Esophagus (tissue), 2 donors: ENCODE data around the gene ADCY1. TPM values are rescaled to one million over a fixed set of nuclear protein-coding genes. Genes with fewer than 3 reads are reported as not detected.

Experiments used
- H3K27ac ChIP-seq, 2 donors: one replicate each; pipeline ENCODE4 v1.5.1; 2013; ENCODE audit warnings: low read depth in 2 of 2, mild to moderate bottlenecking in 2 of 2, inconsistent platforms in 1 of 2, low read length in 1 of 2, moderate library complexity in 1 of 2
- H3K27me3 ChIP-seq, 2 donors: one replicate each; pipeline ENCODE4 v1.6.1; 2013; ENCODE audit warnings: low read length in 2 of 2, control low read depth in 1 of 2, mild to moderate bottlenecking in 1 of 2; ENCODE audit not compliant: insufficient read depth in 2 of 2, control insufficient read depth in 1 of 2
- H3K36me3 ChIP-seq, 2 donors: one replicate each; pipeline ENCODE4 v1.6.1; 2013; ENCODE audit warnings: low read length in 1 of 2; ENCODE audit not compliant: control insufficient read depth in 2 of 2, insufficient read depth in 2 of 2
- H3K4me1 ChIP-seq, 2 donors: one replicate each; pipeline ENCODE4 v1.6.1; 2013; ENCODE audit warnings: low read length in 1 of 2; ENCODE audit not compliant: control insufficient read depth in 2 of 2, insufficient read depth in 2 of 2
- H3K4me3 ChIP-seq, 2 donors: one replicate each; pipeline ENCODE4 v1.5.1; 2013; ENCODE audit warnings: low read length in 2 of 2, mild to moderate bottlenecking in 2 of 2, low read depth in 1 of 2, moderate library complexity in 1 of 2
- H3K9me3 ChIP-seq, 2 donors: one replicate each; pipeline ENCODE4 v1.6.1; 2013; ENCODE audit warnings: mild to moderate bottlenecking in 2 of 2, low read depth in 1 of 2, low read length in 1 of 2, moderate library complexity in 1 of 2; ENCODE audit not compliant: control insufficient read depth in 2 of 2, insufficient read depth in 1 of 2
- WGBS, 2 donors: extraction: QIAGEN DNeasy Blood & Tissue Kit; methylation state at CpG; one replicate each; pipeline ENCODE4 v1.1.7; 2013; 5-methylcytosine and 5-hydroxymethylcytosine counted together
- polyA plus RNA-seq, 2 donors: library from polyadenylated mRNA; stranded (reverse); fragments of 200-250 nt; gene quantifications; one replicate each; pipeline ENCODE4 v1.2.3, GENCODE V29; 2013
- donor health status: healthy with polysubstance abuse.
- donor health status: Bipolar disorder and iron deficiency.

Gene ADCY1
- polyA plus RNA-seq, 2 donors, result 0.12 to 0.18 TPM

DNA sequence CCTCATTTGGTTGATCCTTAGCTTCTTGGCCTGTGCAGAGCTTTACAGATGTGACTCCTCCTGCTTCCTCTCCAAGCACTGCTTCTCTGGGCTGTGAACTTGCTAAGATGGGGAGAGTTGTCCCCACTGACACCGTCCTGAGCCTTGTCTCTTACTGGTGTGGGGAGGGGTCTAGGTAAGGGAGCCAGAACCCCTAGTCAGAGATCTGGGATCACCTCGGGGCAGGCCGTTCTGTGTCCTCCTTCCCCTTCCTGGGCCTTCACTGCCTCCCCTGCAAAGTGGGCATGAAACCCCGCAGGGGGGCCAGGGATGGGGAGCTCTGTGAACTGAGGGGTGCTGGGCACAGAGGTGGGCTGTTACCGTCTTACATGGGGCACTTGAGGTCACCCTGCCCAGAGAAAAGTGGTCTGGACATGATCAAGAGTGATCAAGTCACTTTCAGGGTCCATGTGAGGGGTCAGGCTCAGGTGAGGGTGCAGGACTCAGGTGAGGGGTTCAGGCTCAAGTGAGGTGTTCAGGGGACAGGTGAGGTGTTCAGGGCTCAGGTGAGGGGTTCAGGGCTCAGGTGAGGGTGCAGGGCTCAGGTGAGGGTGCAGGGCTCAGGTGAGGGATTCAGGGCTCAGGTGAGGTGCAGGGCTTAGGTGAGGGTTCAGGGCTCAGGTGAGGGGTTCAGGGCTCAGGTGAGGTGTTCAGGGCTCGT is 86.2 kb downstream of the ADCY1 start:
- H3K4me1 ChIP-seq, result no peaks in the 10 kb centered on the region
- H3K9me3 ChIP-seq, result no peaks in the 10 kb centered on the region
- H3K27ac ChIP-seq, result no peak overlapping the region
- 80 to 84% methylated on average over 6 of the region's 6 CpGs for WGBS, 2 donors
- no peak overlapping the region for H3K4me3 ChIP-seq
- H3K27me3 ChIP-seq, result no peaks in the 10 kb centered on the region
- no peaks in the 10 kb centered on the region for H3K36me3 ChIP-seq

DNA sequence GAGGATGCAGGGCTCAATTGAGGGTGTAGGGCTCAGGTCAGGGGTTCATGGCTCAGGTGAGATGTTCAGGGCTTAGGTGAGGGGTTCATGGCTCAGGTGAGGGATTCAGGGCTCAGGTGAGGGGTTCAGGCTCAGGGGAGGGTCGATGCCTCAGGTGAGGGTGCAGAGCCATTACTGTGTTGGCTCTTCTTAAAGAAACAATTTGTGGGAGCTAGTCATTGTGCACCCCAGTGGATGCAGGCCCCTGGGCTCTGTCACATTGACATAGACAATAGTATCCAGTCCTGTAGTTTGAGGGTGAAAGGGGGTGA is 86.7 kb downstream of the ADCY1 start:
- no peaks in the 10 kb centered on the region for H3K4me1 ChIP-seq
- 29 to 67% methylated on average over 1 of the region's 1 CpG for WGBS, 2 donors
- H3K27me3 ChIP-seq, result no peaks in the 10 kb centered on the region
- no peaks in the 10 kb centered on the region for H3K36me3 ChIP-seq
- H3K4me3 ChIP-seq, result no peak overlapping the region
- H3K9me3 ChIP-seq, result no peaks in the 10 kb centered on the region
- no peak overlapping the region for H3K27ac ChIP-seq

DNA sequence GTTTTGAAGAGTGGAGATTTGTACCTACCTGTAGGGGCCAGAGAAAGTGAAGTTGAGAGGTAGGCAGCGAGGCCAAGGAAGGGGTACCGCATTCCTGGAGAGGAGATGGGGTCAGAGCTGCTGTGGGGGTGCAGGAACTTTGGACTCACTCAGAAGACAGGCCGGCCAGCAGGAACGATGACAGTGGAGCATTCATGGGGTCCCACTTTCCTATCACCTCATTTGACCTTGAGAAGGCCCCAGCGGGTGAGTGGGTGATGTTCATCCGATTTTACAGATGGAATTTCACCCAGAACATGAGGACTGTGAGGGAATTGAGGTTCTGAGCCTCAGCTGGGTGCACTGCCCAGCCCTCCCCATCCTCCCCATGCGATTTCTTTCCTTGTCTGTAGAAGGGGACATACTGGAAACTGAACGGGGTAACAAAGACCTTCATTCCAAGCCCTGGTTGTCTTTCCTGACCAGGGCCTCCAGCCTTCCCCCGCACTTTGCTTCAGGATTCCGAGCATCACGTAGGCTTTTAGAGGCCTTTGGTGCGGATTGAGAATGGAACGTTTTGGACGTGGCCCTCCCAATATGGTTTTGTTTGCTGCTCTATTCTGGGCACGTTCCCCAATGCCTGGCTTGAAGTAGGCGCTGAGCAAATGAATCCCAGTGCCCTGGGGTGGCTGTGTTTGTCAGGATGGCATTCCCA is 87.3 kb downstream of the ADCY1 start:
- Histone ChIP-seq H3K36me3 (no peaks in the 10 kb centered on the region), H3K4me3 (no peak overlapping the region), H3K9me3 (no peaks in the 10 kb centered on the region), H3K4me1 (no peaks in the 10 kb centered on the region), H3K27ac (no peak overlapping the region), H3K27me3 (no peaks in the 10 kb centered on the region)
- WGBS, 2 donors, result 88 to 94% methylated on average over 16 of the region's 16 CpGs

DNA sequence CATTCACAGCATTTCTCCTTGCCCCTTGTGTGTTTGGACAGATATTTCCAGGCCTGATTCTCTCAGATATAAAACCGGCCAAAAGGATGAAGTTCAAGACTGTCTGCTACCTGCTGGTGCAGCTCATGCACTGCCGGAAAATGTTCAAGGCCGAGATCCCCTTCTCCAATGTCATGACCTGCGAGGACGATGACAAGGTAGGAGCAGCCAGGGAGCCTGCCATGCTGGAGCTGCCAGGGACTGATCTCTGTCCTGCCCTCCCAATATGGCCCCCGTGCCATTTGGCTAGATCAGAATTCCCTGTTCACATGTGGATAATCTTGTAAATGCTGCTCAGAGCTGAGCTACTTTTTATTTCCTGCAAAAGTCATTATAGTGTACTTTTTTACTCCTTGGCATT is 87.8 kb downstream of the ADCY1 start:
- H3K27ac ChIP-seq, result no peak overlapping the region
- H3K9me3 ChIP-seq, result no peaks in the 10 kb centered on the region
- no peak overlapping the region for H3K4me3 ChIP-seq
- 90 to 92% methylated on average over 6 of the region's 6 CpGs for WGBS, 2 donors
- no peaks in the 10 kb centered on the region for H3K4me1 ChIP-seq
- no peaks in the 10 kb centered on the region for H3K36me3 ChIP-seq
- no peaks in the 10 kb centered on the region for H3K27me3 ChIP-seq

DNA sequence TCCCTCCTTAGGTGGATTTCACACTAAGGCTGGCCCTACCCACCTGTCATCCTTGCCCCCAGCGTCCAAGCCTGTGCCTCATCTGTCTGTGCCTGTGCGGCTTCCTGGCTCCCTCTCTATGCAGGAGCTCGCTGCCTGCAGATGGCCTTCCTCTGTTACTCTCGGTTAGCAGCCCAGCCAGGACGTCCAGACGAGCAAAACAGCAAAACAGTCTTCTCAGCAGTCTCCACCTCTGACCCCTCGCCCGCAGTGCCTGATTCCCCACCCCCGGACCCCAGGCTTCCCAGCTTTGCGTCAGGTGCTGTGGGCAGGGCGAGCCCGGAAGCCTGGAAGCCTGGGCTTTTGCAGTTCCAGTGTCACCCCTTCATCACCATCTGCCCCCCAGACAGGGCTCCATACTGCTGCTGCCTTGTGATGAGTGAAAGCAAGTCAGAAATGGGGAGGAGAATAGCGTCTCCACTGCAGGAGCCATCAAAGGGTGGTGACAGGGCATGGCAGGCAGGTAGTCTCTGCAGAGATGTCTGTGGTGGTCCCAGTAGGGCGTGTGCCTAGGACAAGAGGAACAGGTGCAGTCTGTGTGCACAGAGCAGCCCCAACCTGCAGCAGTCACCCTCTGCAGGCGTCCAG is 88.5 kb downstream of the ADCY1 start:
- WGBS, 2 donors, result 80 to 82% methylated on average over 15 of the region's 15 CpGs
- Histone ChIP-seq H3K4me3 (no peak overlapping the region), H3K36me3 (no peaks in the 10 kb centered on the region), H3K9me3 (no peaks in the 10 kb centered on the region), H3K4me1 (no peaks in the 10 kb centered on the region), H3K27me3 (no peaks in the 10 kb centered on the region), H3K27ac (no peak overlapping the region)

DNA sequence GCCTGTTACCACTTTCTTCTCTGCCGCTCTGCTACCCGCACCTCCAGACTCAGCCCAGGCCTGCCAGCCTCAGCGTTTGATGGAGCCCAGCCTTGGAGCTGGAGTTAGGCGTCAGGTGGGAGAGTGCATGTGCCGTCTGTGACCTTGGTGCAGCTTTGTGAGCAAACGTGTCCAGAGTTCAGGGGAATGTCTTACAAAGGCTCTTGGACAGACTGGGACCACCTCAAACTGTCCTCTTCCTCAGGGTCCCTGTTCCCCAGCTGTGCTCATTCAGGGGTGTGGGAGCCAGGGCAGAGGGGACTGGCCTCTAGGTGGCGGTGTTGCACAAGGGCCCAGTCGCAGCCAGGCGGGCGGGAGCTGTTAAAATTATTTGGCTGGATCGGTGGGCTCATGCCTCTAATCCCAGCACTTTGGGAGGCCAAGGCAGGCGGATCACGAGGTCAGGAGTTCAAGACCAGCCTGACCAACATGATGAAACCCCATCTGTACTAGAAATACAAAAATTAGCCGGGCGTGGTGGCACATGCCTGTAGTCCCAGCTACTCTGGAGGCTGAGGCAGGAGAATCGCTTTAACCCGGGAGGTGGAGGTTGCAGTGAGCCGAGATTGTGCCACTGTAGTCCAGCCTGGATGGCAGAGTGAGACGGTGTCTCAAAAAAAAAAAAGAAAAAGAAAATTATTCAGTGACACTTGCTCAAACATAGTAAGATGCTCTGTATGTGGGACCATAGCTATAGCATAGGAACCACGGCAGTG is 89.2 kb downstream of the ADCY1 start:
- no peaks in the 10 kb centered on the region for H3K27me3 ChIP-seq
- H3K9me3 ChIP-seq, result no peaks in the 10 kb centered on the region
- no peak overlapping the region for H3K27ac ChIP-seq
- no peak overlapping the region for H3K4me3 ChIP-seq
- 82 to 86% methylated on average over 20 of the region's 20 CpGs for WGBS, 2 donors
- H3K4me1 ChIP-seq, result no peaks in the 10 kb centered on the region
- H3K36me3 ChIP-seq, result no peaks in the 10 kb centered on the region

DNA sequence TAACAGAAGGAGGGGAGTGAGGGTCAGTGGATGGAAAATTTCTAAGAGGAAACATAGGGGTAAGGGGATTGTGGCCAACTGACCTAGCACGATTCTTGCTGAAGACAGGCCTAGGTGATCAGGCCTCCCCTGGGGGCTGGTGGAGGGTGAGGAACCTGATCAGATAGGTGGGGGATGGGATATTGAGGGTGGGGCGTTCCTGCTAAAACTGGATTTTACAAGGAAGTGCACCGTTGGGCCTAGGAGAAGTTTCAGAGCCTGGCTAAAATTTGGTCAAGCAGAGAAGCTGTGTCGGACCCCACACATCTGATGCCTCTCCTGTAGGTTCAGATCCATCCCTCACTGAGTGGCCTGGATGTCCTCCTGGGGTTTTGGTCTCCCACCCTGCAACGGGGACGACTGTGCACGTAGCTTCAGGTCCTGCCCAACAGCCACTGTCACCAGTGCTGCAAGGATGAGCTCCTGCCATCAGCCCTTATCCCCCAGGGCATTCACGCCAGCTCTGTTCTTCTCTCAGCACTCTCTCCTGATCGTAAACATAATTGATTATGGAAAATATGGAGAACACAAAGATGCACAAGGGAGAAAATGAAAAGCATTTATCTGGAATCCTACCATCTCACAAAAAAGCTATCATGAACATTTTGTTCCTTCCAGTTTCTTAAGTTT is 89.9 kb downstream of the ADCY1 start:
- Histone ChIP-seq H3K27ac (no peak overlapping the region), H3K4me1 (no peaks in the 10 kb centered on the region), H3K9me3 (no peaks in the 10 kb centered on the region), H3K27me3 (no peaks in the 10 kb centered on the region), H3K4me3 (no peak overlapping the region), H3K36me3 (no peaks in the 10 kb centered on the region)
- whole genome bisulfite sequencing, 2 donors, result 78 to 85% methylated on average over 9 of the region's 9 CpGs

DNA sequence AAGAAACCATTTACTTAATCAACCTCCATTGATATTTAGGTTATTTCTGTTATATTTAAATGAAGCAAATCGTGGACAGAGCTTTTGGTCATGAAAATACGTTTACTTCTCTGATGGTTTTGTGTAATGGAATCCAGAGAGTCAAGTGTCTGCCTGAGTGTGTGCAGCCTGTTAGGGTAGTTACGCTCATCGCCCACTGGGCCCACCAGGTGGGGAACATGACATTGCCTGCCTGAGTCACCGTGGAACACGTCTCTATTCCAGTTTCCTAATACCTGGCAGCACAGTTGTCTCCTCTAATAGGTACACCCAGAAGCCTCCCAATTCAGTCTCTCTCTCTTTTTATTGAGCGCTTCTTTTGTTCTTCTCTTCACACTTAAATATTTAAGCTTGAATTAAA is 91.0 kb downstream of the ADCY1 start:
- H3K36me3 ChIP-seq, result no peaks in the 10 kb centered on the region
- 80 to 85% methylated on average over 7 of the region's 7 CpGs for WGBS, 2 donors
- H3K9me3 ChIP-seq, result no peaks in the 10 kb centered on the region

DNA sequence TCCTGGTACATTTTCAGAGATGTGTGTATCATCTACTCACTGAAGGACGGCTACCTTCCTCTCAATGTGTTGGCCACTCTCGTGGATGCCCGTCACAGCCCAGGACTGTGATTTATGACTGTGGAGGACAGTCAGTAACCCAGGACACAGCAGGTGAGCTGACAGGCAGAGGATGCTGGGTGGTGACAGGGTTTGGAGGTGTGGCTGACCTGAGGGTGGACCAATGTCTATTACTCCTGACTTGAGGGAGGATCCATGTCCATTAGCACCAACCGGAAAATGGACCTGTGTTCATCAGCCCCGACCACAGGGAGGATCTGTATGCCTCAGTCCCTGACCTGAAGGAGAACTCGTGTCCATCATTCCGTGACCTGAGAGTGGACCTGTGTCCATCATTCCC is 96.1 kb downstream of the ADCY1 start:
- no peaks in the 10 kb centered on the region for H3K36me3 ChIP-seq
- no peak overlapping the region for H3K4me3 ChIP-seq
- WGBS, 2 donors, result 70 to 78% methylated on average over 7 of the region's 7 CpGs
- H3K9me3 ChIP-seq, result no peaks in the 10 kb centered on the region
- no peak overlapping the region for H3K27ac ChIP-seq
- no peaks in the 10 kb centered on the region for H3K27me3 ChIP-seq
- H3K4me1 ChIP-seq, result no peaks in the 10 kb centered on the region

More for the DNA sequence above, 91.0 kb downstream of the ADCY1 start:
- Histone ChIP-seq H3K4me1 (no peaks in the 10 kb centered on the region), H3K4me3 (no peak overlapping the region), H3K27ac (no peak overlapping the region), H3K27me3 (no peaks in the 10 kb centered on the region)
